Type B pancreatic cell (in vitro differentiated cells): ENCODE data around the gene CAMKMT. TPM values are rescaled to one million over a fixed set of nuclear protein-coding genes. Genes with fewer than 3 reads are reported as not detected.

ENCODE experiments used
- DNase-seq: peaks from one replicate; pipeline ENCODE4 v3.0.0; 2021; ENCODE audit warnings: mixed read lengths; ENCODE audit not compliant: unreplicated experiment; ENCODE audit errors: extremely low spot score
- H3K27ac Mint-ChIP-seq: 2 replicates; pipeline ENCODE4 v1.8.0; 2021; ENCODE audit warnings: mild to moderate bottlenecking, mixed read lengths
- H3K27me3 Mint-ChIP-seq: 2 replicates; pipeline ENCODE4 v1.8.0; 2021; ENCODE audit warnings: mixed read lengths
- H3K36me3 Mint-ChIP-seq: 2 replicates; pipeline ENCODE4 v1.8.0; 2021; ENCODE audit warnings: mixed read lengths
- H3K4me1 Mint-ChIP-seq: one replicate; pipeline ENCODE4 v1.8.0; 2021; ENCODE audit warnings: mixed read lengths; ENCODE audit not compliant: unreplicated experiment
- H3K4me3 Mint-ChIP-seq: 2 replicates; pipeline ENCODE4 v1.8.0; 2021; ENCODE audit warnings: mild to moderate bottlenecking, mixed read lengths
- H3K9me3 Mint-ChIP-seq: 2 replicates; pipeline ENCODE4 v1.8.0; 2021; ENCODE audit warnings: mixed read lengths
- total RNA-seq: library from RNA; stranded (reverse); gene quantifications from 2 replicates; pipeline ENCODE4 v1.2.1, GENCODE V29; 2021; ENCODE audit warnings: low replicate concordance
- TF ChIP-seq, protein P1 (sequence below): fragments of 200-600 bp; sonication (generic); conservative IDR thresholded peaks from 2 replicates; pipeline ENCODE4 v1.5.0; 2021; ENCODE audit warnings: antibody characterized with exemption, mild to moderate bottlenecking

CAMKMT gene
- total RNA-seq, 1 donor from 2014 or later, result 7.7 TPM

DNA sequence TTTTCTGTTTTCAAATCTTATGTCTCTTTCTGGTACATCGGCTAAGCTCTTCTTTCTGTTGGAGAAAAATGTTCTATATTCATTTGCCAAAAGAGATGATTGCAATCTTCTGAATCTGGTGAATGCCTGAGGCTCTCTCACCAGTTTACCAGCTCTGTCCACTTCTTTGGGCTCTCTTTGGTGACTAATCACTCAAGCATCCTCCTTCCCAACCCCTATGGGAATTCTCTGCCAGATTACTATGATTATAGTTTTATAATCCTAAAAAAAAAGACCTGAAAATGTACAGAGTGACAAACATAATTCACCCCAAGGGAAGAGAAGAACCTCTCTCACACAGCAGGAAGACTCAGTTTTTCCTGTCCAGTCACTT lies 187.3 kb downstream of the CAMKMT start:
- Mint-ChIP-seq H3K27ac (no peak overlapping the region), H3K4me1 (peaks cover 13% of the 10 kb centered on the region), H3K36me3 (no peaks in the 10 kb centered on the region), H3K9me3 (no peaks in the 10 kb centered on the region), H3K27me3 (no peaks in the 10 kb centered on the region), H3K4me3 (no peak overlapping the region)
- TF ChIP-seq, protein P1, sequence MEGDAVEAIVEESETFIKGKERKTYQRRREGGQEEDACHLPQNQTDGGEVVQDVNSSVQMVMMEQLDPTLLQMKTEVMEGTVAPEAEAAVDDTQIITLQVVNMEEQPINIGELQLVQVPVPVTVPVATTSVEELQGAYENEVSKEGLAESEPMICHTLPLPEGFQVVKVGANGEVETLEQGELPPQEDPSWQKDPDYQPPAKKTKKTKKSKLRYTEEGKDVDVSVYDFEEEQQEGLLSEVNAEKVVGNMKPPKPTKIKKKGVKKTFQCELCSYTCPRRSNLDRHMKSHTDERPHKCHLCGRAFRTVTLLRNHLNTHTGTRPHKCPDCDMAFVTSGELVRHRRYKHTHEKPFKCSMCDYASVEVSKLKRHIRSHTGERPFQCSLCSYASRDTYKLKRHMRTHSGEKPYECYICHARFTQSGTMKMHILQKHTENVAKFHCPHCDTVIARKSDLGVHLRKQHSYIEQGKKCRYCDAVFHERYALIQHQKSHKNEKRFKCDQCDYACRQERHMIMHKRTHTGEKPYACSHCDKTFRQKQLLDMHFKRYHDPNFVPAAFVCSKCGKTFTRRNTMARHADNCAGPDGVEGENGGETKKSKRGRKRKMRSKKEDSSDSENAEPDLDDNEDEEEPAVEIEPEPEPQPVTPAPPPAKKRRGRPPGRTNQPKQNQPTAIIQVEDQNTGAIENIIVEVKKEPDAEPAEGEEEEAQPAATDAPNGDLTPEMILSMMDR, result no peak
- DNase-seq, result no peak

DNA sequence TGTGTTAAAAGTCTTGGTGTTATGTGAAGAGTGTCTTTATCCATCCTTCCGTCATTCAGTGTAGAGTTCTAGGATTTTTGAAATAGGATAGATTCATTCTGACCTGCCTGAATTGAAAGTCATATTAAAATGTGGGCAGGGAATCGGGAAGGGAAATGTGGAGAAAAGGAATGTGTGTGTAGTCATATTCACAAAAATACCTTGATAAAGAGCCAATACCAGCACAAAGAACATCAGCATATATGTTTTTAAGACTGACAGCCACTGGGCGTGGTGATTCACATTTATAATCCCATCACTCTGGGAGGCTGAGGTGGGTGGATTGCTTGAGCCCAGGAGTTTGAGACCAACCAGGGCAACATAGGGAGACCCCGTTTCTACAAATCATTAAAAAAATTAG lies 188.1 kb downstream of the CAMKMT start:
- Mint-ChIP-seq H3K27me3 (no peaks in the 10 kb centered on the region), H3K27ac (no peak overlapping the region), H3K4me3 (no peak overlapping the region), H3K4me1 (peaks cover 8% of the 10 kb centered on the region), H3K36me3 (no peaks in the 10 kb centered on the region), H3K9me3 (no peaks in the 10 kb centered on the region)
- DNase-seq, result no peak
- TF ChIP-seq, protein P1, result no peak

DNA sequence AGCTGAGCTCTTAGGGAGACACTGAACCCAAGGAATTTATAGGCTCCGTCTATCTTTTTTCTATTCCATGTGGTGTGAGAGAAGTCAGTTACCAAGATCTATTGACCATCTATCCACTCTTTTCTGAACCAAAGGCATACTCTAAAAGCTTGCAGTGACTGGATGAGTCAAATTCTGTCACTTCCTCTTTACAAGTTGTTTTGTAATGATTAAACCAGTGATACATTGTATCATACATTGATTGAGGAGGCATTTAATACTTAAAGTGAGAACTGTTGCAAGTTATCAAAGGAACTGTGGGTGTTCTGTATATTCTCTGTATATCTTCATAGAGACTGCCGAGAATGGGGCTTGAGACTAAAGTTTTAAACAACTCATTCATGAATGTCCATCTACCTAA lies 188.8 kb downstream of the CAMKMT start:
- H3K4me1 Mint-ChIP-seq, result peaks cover 8% of the 10 kb centered on the region
- H3K36me3 Mint-ChIP-seq, result no peaks in the 10 kb centered on the region
- H3K4me3 Mint-ChIP-seq, result no peak overlapping the region
- no peak overlapping the region for H3K27ac Mint-ChIP-seq
- TF ChIP-seq, protein P1, result no peak
- H3K27me3 Mint-ChIP-seq, result no peaks in the 10 kb centered on the region
- DNase-seq, result no peak
- H3K9me3 Mint-ChIP-seq, result no peaks in the 10 kb centered on the region

DNA sequence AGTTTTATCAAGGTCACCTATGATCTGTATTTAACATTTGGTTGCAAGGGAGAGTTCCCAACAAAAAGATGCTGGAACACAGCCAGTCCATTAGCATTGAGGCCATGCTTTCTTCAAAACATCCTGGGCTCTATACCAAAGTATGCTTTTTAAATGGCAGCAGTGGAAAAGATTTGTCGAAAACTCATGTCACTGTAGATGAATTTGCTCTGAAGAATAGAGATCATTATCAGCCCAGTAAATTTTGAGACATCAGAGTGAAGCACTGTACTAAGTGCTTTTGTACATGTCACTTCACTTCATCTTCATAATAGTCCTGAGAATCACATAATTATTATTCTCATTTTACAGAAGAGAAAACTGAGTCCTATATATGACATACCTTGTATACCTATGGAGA lies 189.8 kb downstream of the CAMKMT start:
- H3K27ac Mint-ChIP-seq, result no peak overlapping the region
- TF ChIP-seq, protein P1, result no peak
- H3K4me3 Mint-ChIP-seq, result no peak overlapping the region
- H3K4me1 Mint-ChIP-seq, result peaks cover 4% of the 10 kb centered on the region
- H3K36me3 Mint-ChIP-seq, result no peaks in the 10 kb centered on the region
- no peaks in the 10 kb centered on the region for H3K27me3 Mint-ChIP-seq
- no peaks in the 10 kb centered on the region for H3K9me3 Mint-ChIP-seq
- DNase-seq, result no peak

DNA sequence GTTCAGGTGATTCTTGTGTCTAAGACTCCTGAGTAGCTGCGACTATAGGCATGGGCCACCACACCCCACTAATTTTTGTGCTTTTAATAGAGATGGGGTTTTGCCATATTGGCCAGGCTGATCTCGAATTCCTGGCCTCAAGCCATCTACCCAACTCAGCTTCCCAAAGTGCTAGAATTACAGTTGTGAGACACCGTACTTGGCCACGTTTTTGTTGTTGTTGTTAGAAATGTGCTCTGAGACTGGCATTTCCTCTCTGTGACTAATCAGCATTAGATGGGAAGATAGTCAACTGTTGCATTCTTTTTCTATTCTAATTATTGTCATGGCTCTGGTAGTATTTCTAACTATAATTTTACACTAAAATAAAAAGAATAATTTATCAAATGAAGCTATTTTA lies 191.7 kb downstream of the CAMKMT start:
- Mint-ChIP-seq H3K9me3 (no peaks in the 10 kb centered on the region), H3K36me3 (peaks cover 2% of the 10 kb centered on the region), H3K27ac (no peak overlapping the region), H3K27me3 (no peaks in the 10 kb centered on the region), H3K4me3 (no peak overlapping the region), H3K4me1 (no peaks in the 10 kb centered on the region)
- DNase-seq, result no peak
- TF ChIP-seq, protein P1, result no peak

DNA sequence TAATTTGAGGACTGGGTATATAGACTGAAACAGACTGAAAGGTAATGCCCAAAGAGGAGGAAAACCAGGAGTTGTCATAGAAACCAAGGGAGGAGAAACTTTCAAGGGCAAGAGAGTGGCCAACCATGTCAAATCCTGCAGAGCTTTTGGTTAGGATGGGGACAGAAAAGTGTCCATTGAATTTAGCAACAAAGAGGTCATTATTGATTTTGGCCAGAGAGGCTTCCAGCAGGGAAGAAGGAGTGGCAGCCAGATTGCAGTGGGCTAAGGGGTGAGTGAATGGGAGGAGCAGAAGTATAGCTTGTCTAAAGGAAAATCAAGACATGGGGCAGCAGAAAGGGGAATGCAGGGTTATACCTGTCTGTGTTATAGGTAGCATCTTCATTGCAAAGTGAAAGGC lies 194.0 kb downstream of the CAMKMT start:
- Mint-ChIP-seq H3K4me1 (no peaks in the 10 kb centered on the region), H3K27ac (no peak overlapping the region), H3K4me3 (no peak overlapping the region), H3K9me3 (no peaks in the 10 kb centered on the region), H3K27me3 (no peaks in the 10 kb centered on the region), H3K36me3 (peaks cover 4% of the 10 kb centered on the region)
- DNase-seq, result no peak
- TF ChIP-seq, protein P1, result no peak
